ENCODE data around the gene SETD1B. TPM values are rescaled to one million over a fixed set of nuclear protein-coding genes. Genes with fewer than 3 reads are reported as not detected.
A peak's percentile ranks its signal among the peaks of the same experiment; 100 is the strongest.
"Not testable (repeated sequence)": the region's sequence is repeated elsewhere in the genome, so short reads cannot be mapped to it uniquely, and the experiment has no call there.

SETD1B gene
- total RNA-seq, 1 experiment from 2014 or later = 1.1 TPM

- not testable (repeated sequence) for DNase-seq, H3K4me3 ChIP-seq, H3K27me3 ChIP-seq, H3K9me3 ChIP-seq, H3K36me3 ChIP-seq
Observed at GRCh38 chr12:121790785-121791184, 13.0 kb upstream of the SETD1B start.

- Histone ChIP-seq H3K9me3 (no peaks in the 10 kb centered on the region), H3K27me3 (no peaks in the 10 kb centered on the region), H3K4me3 (no peak overlapping the region), H3K36me3 (peaks cover 9% of the 10 kb centered on the region; the same call in 1 of the 2 replicates)
- no peak for DNase-seq
Observed at GRCh38 chr12:121791671-121792551, 11.9 kb upstream of the SETD1B start.

GRCh38 chr12:121792607-121793439 lies 11.0 kb upstream of the SETD1B start:
- H3K9me3 ChIP-seq = no peaks in the 10 kb centered on the region
- H3K27me3 ChIP-seq = no peaks in the 10 kb centered on the region
- DNase-seq = no peak
- no peak overlapping the region for H3K4me3 ChIP-seq
- H3K36me3 ChIP-seq = peaks cover 12% of the 10 kb centered on the region; the same call in 1 of the 2 replicates

GRCh38 chr12:121793440-121793837 lies 10.4 kb upstream of the SETD1B start, which contains the start of gene RHOF:
Gene RHOF (minus strand): TSS chr12:121793688. CDS start chr12:121793633, 55 bp downstream.
- H3K4me3 ChIP-seq = peak within 1 kb of the TSS; percentile 43
- H3K36me3 ChIP-seq = peaks cover 15% of the 10 kb centered on the region
- no peaks in the 10 kb centered on the region for H3K27me3 ChIP-seq
- no peaks in the 10 kb centered on the region for H3K9me3 ChIP-seq
- DNase-seq = no peak

- Histone ChIP-seq H3K4me3 (peak overlapping the region; percentile 43), H3K27me3 (no peaks in the 10 kb centered on the region), H3K36me3 (peaks cover 17% of the 10 kb centered on the region), H3K9me3 (no peaks in the 10 kb centered on the region)
- peak; percentile 89 for DNase-seq
Observed at GRCh38 chr12:121793838-121794533, 9.8 kb upstream of the SETD1B start.

- H3K9me3 ChIP-seq = no peaks in the 10 kb centered on the region
- peak overlapping the region; percentile 43 for H3K4me3 ChIP-seq
- H3K36me3 ChIP-seq = peaks cover 20% of the 10 kb centered on the region
- no peaks in the 10 kb centered on the region for H3K27me3 ChIP-seq
- peak; percentile 70 for DNase-seq
Observed at GRCh38 chr12:121794534-121795033, 9.2 kb upstream of the SETD1B start.

GRCh38 chr12:121795034-121795968 lies 8.5 kb upstream of the SETD1B start:
- DNase-seq = peak; percentile 78
- no peak overlapping the region; the same call in 1 of the 2 replicates for H3K4me3 ChIP-seq
- no peaks in the 10 kb centered on the region for H3K9me3 ChIP-seq
- no peaks in the 10 kb centered on the region for H3K27me3 ChIP-seq
- peaks cover 20% of the 10 kb centered on the region for H3K36me3 ChIP-seq

GRCh38 chr12:121796855-121797751 lies 6.7 kb upstream of the SETD1B start:
- H3K9me3 ChIP-seq = no peaks in the 10 kb centered on the region
- H3K27me3 ChIP-seq = no peaks in the 10 kb centered on the region
- peak; percentile 72 for DNase-seq
- no peak overlapping the region; the same call in 1 of the 2 replicates for H3K4me3 ChIP-seq
- H3K36me3 ChIP-seq = peaks cover 22% of the 10 kb centered on the region

- H3K27me3 ChIP-seq = no peaks in the 10 kb centered on the region
- peaks cover 23% of the 10 kb centered on the region for H3K36me3 ChIP-seq
- H3K4me3 ChIP-seq = no peak overlapping the region
- no peaks in the 10 kb centered on the region for H3K9me3 ChIP-seq
- DNase-seq = peak; percentile 69
Observed at GRCh38 chr12:121797937-121798786, 5.6 kb upstream of the SETD1B start.

- DNase-seq = no peak
- peaks cover 23% of the 10 kb centered on the region for H3K36me3 ChIP-seq
- H3K27me3 ChIP-seq = no peaks in the 10 kb centered on the region
- no peak overlapping the region for H3K4me3 ChIP-seq
- H3K9me3 ChIP-seq = no peaks in the 10 kb centered on the region
Observed at GRCh38 chr12:121798787-121799155, 5.0 kb upstream of the SETD1B start.

GRCh38 chr12:121799156-121799841 lies 4.5 kb upstream of the SETD1B start:
- peaks cover 23% of the 10 kb centered on the region for H3K36me3 ChIP-seq
- H3K9me3 ChIP-seq = no peaks in the 10 kb centered on the region
- DNase-seq = peak; percentile 69

GRCh38 chr12:121799842-121800693 lies 3.7 kb upstream of the SETD1B start:
- peaks cover 23% of the 10 kb centered on the region for H3K36me3 ChIP-seq
- no peaks in the 10 kb centered on the region for H3K9me3 ChIP-seq
- no peaks in the 10 kb centered on the region for H3K27me3 ChIP-seq
- H3K4me3 ChIP-seq = peak overlapping the region; percentile 54
- DNase-seq = peak; percentile 96

More at GRCh38 chr12:121799156-121799841, 4.5 kb upstream of the SETD1B start:
- H3K27me3 ChIP-seq = no peaks in the 10 kb centered on the region
- H3K4me3 ChIP-seq = peak overlapping the region; percentile 54

All from MG63 (cell line).